Testis (tissue), 2 donors: Measurements from ENCODE around the gene BBS5.

Experiments used
- CTCF ChIP-seq, 3 experiments: fragments of 450-650 bp in 2 of 3; fragments of 200-600 bp in 1 of 3; sonication (generic) in 1 of 3; IDR thresholded peaks; one replicate each; pipeline ENCODE4 v1.5.1; 2016 to 2019; ENCODE audit warnings: antibody characterized with exemption in 3 of 3, mild to moderate bottlenecking in 2 of 3, moderate library complexity in 1 of 3
- POLR2A ChIP-seq: fragments of 450-650 bp; IDR thresholded peaks from one replicate; pipeline ENCODE4 v1.6.1; 2017; ENCODE audit warnings: antibody characterized with exemption, mild to moderate bottlenecking, moderate library complexity

GRCh38 chr2:169472249-169472648, 7.0 kb upstream of the BBS5 start:
- TF ChIP-seq CTCF (IDR thresholded peaks at IDR 0.05) (no peak), POLR2A (no peak)
